KOPT-K1 (cell line): ENCODE results near the gene KIAA1671.

Experiments
- H3K27ac ChIP-seq: fragments of 200-600 bp; sonication (generic); 2 replicates; pipeline ENCODE4 v1.5.1; 2016; ENCODE audit warnings: antibody characterized with exemption, mild to moderate bottlenecking, low read depth, low read length; ENCODE audit not compliant: poor library complexity, severe bottlenecking
- H3K36me3 ChIP-seq: fragments of 200-600 bp; sonication (generic); 2 replicates; pipeline ENCODE4 v1.5.1; 2017; ENCODE audit warnings: antibody characterized with exemption, mild to moderate bottlenecking, low read length, moderate library complexity; ENCODE audit not compliant: insufficient read depth
- H3K9me3 ChIP-seq: fragments of 200-600 bp; sonication (generic); 2 replicates; pipeline ENCODE4 v1.5.1; 2017; ENCODE audit warnings: antibody characterized with exemption, low read length, mild to moderate bottlenecking; ENCODE audit not compliant: insufficient read depth, poor library complexity, severe bottlenecking

KIAA1671 gene

DNA sequence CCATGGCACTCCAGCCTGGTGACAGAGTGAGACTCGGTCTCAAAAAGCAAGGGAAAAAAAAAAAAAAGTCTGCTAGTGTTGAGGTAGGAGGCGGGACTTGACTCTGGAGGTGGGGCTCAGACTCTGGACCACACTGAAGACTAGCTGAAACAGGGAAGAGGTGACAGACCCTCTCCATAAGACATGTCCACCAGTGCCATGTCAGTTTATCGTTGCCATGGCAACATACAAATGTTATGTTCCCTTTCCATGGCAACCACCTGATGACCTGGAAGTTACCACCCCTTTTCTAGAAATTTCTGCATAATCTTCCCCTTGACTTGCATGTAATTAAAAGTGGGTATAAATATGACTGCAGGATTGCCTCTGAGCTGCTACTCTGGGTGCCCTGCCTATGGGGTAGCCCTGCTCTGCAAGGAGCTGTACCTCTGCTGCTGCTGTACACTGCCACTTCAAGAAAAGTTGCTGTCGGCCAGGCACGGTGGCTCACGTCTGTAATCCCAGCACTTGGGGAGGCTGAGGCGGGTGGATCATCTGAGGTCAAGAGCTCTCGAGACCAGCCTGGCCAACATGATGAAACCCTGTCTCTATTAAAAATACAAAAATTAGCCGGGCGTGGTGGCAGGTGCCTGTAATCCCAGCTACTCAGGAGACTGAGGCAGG lies 55.1 kb downstream of the KIAA1671 start:
- H3K27ac ChIP-seq, result no peak overlapping the region

DNA sequence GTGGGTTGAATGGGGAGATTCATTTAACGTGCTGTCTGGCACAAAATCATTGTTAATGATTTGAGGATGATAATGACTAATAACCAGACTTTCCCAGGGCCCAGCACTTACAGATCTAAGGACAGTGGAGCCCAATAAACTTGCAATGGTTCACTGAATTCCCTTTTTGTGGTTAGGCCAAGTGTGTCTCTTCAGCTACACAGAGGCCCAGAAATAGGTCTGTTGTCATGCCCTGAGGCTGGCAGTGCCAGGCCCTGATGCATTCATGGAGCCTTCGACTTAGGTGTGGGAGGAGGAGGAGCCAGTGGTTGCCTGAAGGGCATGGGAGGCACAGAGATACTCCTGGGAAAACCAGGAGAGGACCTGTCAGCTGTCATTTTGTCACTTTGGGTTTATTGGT lies 56.1 kb downstream of the KIAA1671 start:
- no peaks in the 10 kb centered on the region for H3K9me3 ChIP-seq
- no peak overlapping the region for H3K27ac ChIP-seq
- H3K36me3 ChIP-seq, result no peaks in the 10 kb centered on the region

More for the DNA sequence above, 55.1 kb downstream of the KIAA1671 start:
- Histone ChIP-seq H3K9me3 (no peaks in the 10 kb centered on the region), H3K36me3 (no peaks in the 10 kb centered on the region)

DNA sequence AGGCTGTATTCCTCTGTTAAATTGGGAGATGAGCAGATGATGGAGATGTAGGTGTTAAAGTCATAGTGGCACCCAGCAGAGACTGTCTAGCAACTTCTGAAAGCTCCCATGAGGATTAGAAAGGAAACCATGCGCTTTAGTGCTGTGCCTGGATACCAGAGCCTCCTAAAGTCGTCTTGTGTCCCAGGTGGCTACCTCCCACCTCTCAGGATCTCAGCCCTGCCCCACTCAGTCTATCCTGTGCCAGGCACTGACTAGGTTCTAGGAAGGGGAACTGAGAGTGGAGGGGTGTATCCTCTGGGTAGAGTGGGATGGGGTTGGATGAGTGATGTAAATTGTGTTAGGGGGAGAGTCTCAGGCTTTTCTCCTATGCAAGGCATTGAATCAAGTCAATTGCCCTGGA lies 60.2 kb downstream of the KIAA1671 start:
- Histone ChIP-seq H3K9me3 (peaks cover 6% of the 10 kb centered on the region), H3K27ac (no peak overlapping the region), H3K36me3 (no peaks in the 10 kb centered on the region)

DNA sequence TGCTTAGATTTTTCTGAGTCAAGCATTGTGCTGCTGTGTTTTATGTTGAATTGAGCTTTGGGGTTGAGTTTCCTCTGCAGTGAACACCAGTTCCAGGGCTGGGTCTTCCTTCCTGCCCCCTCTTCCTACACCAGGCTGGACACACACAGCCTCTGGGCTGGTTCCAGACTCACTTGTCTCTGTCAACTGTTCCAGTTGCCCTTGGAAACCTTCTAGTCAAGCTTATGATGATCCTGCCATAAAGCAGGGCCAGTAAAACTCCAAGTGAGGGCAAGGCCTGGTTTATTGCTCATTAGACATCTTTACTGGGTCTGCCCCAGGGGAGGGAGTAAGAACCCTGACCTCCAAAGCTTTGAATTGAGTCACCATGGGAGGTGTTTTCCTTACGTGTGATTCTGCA lies 61.1 kb downstream of the KIAA1671 start:
- Histone ChIP-seq H3K36me3 (no peaks in the 10 kb centered on the region), H3K9me3 (peaks cover 6% of the 10 kb centered on the region), H3K27ac (no peak overlapping the region)

DNA sequence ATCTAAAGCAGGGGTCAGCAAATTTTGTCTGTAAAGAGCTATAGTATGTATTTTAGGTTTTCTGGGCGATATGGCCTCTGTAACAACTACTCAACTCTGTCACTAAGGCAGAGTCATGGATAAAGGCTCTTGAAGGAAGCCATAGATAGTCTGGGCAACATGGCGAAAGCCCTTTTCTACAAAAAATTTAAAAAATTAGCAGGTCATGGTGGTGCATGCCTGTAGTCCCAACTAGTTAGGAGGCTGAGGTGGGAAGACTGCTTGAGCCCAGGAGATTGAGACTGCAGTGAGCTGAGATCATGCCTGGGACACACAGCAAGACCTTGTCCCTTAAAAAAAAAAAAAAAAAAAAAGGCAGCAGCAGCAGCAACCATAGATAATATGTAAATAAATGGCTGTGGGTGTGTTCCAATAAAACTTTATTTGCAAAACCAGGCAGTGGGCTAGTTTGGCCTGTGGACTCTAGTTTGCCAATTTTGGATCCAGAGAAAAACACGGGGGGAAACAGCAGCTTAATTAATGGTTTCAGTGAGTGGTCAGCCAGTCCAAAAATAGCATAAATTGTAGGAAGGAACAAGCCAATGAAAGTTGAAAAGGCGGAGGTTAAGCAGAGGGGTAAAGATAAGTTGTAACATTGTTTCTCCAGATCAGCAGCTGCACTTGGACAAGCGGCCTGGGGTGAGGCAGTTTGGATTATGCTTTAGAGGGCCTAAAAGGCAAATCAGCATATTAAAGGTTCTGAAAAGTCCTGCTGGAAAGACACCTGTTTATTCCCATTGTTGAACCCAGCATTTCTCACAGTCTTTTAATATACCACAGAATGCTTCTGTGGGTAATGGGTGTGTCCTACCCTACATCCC lies 62.6 kb downstream of the KIAA1671 start:
- H3K9me3 ChIP-seq, result peaks cover 6% of the 10 kb centered on the region
- H3K36me3 ChIP-seq, result no peaks in the 10 kb centered on the region
- H3K27ac ChIP-seq, result no peak overlapping the region

DNA sequence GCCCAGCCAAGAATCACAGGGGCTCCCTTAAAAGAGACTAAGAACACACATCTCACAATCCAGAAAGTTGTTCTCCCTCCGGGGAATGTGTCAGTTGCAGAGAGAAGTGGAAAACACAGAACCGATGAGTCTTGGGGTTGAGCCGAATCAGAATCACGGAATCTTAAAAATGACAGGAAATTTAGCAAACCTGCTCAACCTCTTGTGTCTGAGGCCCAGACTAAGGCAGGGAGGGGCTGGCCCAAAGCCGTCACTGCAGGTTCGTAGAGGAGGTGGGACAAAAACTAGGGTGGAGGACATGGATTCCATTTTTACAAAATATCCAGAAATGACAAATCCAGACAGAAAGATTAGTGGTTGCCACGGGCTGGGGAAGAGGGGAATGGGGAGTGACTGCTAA lies 63.8 kb downstream of the KIAA1671 start:
- Histone ChIP-seq H3K36me3 (no peaks in the 10 kb centered on the region), H3K9me3 (peaks cover 6% of the 10 kb centered on the region), H3K27ac (no peak overlapping the region)

DNA sequence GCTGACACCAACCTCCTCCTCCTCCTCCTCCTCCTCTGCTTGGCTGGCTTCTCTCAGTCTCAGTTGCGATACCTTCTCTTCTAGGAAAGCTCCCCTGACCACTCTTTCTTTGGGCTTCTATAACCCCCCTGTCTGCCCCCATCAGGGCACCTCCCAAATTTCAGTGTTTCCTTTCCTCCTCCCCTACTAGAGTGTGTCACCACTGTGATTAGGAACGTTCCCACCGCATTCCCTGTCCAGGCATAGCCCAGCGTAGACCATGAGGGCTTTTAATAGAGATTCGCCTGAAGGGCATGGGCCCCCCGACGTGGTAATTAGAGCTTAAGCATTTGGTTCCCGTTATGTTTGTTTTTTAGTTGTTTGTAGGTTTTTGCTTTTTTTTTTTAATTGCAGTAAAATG lies 65.5 kb downstream of the KIAA1671 start:
- Histone ChIP-seq H3K36me3 (no peaks in the 10 kb centered on the region), H3K9me3 (peaks cover 6% of the 10 kb centered on the region), H3K27ac (no peak overlapping the region)

DNA sequence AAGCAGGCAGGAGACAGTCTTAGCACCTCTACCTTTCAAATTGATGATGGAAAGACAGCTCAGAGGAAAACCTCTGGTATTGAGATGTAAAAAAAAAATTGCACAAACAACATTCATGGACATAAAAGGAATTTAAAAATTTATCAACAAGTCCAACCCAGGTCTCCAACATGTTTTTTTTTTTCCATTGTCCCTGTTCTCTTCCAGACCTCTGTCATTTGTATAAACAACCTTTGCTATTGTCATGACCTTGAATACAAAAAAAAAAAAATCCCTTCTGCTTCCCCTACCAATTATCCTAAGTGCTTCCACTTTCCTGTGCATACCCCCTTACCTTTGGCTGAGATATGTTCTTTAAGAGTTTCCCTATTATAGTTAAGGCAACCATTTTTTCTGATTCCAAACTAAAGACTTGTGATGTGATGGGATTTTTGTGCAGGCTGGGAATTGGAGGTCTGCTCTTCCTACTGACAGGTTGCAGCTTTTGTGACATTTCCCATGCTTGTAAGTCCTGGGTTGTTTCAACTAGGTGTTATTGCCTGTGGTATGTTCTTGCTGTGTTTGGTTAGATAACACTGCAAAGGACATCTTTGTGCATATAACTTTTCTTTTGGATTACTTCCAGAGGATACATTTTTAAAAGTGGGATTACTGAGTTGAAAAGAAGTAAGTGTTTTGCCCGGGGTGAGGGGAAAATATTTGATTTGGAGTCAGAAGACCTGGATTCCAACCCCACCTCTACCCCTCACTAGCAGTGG lies 67.1 kb downstream of the KIAA1671 start:
- Histone ChIP-seq H3K9me3 (peaks cover 6% of the 10 kb centered on the region), H3K27ac (no peak overlapping the region), H3K36me3 (no peaks in the 10 kb centered on the region)

DNA sequence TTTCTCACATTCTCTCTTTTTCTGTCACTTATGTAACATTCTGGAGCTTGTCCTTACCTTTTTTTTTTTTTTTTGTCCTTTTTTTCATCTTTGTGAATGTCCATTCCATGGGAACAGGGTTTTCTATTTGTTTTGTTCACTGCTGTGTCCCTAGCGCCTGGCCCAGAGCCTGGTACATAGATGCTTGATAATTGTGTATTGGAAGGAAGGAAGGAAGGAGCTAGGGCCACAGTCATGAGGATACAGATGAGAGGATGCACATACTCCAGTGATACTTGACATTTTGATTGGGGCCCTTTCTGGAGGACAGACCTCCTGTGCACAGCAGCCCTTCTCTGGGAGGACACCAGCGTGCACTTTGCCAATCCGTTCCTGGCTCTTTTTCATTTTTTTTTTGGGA lies 68.9 kb downstream of the KIAA1671 start:
- Histone ChIP-seq H3K9me3 (peaks cover 5% of the 10 kb centered on the region), H3K27ac (no peak overlapping the region), H3K36me3 (no peaks in the 10 kb centered on the region)

DNA sequence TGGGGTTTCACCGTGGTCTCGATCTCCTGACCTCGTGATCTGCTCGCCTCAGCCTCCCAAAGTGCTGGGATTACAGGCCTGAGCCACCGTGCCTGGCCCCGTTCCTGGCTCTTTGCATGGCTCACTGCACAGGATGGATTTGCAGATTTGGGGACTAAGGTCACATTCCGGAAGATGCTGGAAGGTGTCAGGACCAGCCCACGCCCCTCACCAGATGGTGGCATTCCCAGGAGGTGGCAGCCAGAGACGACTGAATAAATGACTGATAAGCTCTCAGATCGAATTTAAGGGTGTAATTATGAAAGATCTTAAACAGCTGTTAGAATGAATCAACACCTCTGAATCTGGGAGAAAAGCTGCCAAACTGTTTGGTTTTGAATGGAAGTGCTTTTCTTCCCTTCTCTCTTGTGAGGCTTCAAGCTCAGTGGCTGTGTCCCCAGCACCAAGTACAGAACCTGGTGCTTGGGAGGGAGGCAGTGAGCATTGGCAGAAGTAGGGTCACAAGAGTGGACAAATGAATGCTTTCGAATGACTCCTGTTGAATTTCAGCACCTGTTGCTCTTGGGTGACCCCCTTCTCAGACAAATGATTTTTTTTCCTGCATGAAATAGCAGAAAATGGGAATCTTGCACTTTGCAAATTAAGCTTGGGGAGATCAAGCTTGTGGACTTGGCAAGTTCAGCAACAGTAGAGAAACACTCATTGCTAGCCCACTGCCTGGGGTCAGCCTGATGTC lies 69.6 kb downstream of the KIAA1671 start:
- no peak overlapping the region for H3K27ac ChIP-seq
- H3K9me3 ChIP-seq, result no peaks in the 10 kb centered on the region
- no peaks in the 10 kb centered on the region for H3K36me3 ChIP-seq

DNA sequence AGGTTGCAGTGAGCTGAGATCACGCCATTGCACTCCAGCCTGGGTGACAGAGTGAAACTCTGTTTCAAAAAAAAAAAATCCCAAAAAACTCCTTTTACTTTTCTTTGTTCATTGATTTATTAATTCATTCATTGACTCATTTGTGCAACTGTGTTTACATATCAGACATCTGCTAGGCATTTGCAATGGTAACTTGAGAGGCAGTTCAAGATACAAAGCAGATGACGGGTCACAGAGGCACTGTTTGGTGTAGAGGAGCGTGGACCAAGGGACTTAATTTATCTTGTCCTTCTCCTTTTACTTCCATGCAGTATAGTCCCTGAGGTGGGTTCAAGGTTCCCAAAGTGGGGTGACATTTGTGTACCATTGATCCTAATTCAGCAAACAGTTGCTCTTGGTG lies 71.4 kb downstream of the KIAA1671 start:
- no peaks in the 10 kb centered on the region for H3K9me3 ChIP-seq
- H3K36me3 ChIP-seq, result no peaks in the 10 kb centered on the region
- no peak overlapping the region for H3K27ac ChIP-seq

DNA sequence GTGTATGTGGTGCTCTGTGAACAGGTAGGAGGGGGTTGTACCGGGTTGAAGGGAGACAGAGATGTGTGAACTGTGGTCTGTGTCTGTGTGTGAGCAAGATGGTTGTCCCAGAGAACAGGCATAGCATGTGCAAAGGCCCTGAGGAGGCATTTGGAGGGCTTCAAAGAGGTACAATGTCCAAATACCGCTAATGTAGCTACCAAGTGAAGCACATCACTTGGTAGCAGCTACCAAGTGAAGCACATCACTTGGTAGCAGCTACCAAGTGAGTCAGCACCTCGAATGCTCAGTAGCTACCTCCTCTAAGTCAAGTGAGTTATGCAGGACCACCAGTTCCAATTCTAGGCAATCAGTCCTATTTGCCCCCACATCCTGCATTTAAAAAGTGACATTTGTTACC lies 72.4 kb downstream of the KIAA1671 start:
- Histone ChIP-seq H3K36me3 (no peaks in the 10 kb centered on the region), H3K9me3 (no peaks in the 10 kb centered on the region), H3K27ac (no peak overlapping the region)

DNA sequence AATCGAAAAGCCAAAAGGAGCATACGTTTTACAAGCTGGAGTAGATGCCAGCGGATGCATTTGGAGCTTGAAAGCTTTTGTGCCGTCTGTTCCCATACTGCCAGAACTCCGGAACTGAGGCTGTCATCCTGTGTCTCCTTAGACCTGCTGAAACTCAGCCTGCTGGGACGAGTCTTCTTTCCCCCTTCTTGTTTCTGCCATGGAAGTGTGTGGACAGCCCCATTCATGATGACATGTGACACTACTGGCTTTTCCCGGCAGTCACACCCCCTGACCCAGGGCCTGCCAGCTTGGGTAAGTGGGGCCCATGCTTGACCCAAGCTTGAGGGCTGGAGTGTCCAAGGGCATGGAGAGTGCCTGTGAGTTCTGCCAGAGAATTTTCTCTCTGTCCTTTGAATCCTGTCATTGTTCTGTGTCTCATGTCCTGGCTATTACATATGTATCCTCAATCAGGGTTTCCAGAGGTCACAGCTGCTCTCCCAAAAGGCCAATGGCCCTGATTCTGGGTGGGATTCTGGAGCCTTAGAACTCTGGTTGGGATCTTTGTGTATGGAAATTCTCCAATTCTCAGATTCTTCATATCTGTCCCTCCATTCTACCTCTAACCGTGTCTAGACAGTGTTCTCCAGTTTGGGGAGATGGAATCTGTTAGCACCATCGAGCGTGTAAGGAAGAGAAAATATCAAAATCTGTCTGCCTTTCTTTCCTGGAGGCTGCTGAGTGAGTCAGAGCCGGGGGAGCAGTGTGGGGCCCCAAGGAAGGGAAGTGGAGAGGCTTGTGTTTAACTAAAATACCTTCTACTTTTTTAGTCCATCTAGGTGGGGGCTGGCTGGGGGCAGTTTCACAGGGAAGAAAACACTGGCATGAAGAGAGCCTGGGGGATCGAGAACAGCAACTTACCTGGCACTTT lies 73.2 kb downstream of the KIAA1671 start:
- Histone ChIP-seq H3K36me3 (no peaks in the 10 kb centered on the region), H3K9me3 (no peaks in the 10 kb centered on the region), H3K27ac (no peak overlapping the region)
